ENCODE measurements around the gene YWHAB. TPM values are rescaled to one million over a fixed set of nuclear protein-coding genes. Genes with fewer than 3 reads are reported as not detected.

Gene YWHAB
- total RNA-seq, 1 donor from 2014 or later, result 181 TPM

- TF ChIP-seq CTCF (IDR thresholded peaks at IDR 0.05; ENCODE audit: partially characterized antibody, unreplicated experiment), result no peak
- Mint-ChIP-seq H3K27ac (ENCODE audit: unreplicated experiment) (no peak overlapping the region), H3K36me3 (ENCODE audit: unreplicated experiment) (no peaks in the 10 kb centered on the region), H3K27me3 (ENCODE audit: unreplicated experiment) (peaks cover 1% of the 10 kb centered on the region), H3K4me1 (ENCODE audit: low read depth, unreplicated experiment) (no peaks in the 10 kb centered on the region), H3K9me3 (ENCODE audit: unreplicated experiment) (no peaks in the 10 kb centered on the region), H3K4me3 (ENCODE audit: unreplicated experiment) (no peak overlapping the region)
- DNase-seq, result no peak
Observed at GRCh38 chr20:44930517-44931168, 45.1 kb downstream of the YWHAB start.

GRCh38 chr20:44931911-44932310 is 46.4 kb downstream of the YWHAB start:
- no peaks in the 10 kb centered on the region for H3K36me3 Mint-ChIP-seq (ENCODE audit: unreplicated experiment)
- no peaks in the 10 kb centered on the region for H3K4me1 Mint-ChIP-seq (ENCODE audit: low read depth, unreplicated experiment)
- no peak overlapping the region for H3K27ac Mint-ChIP-seq (ENCODE audit: unreplicated experiment)
- no peak overlapping the region for H3K4me3 Mint-ChIP-seq (ENCODE audit: unreplicated experiment)
- no peak for DNase-seq
- peaks cover 1% of the 10 kb centered on the region for H3K27me3 Mint-ChIP-seq (ENCODE audit: unreplicated experiment)
- no peaks in the 10 kb centered on the region for H3K9me3 Mint-ChIP-seq (ENCODE audit: unreplicated experiment)
- no peak for TF ChIP-seq CTCF (IDR thresholded peaks at IDR 0.05; ENCODE audit: partially characterized antibody, unreplicated experiment)

- Mint-ChIP-seq H3K36me3 (ENCODE audit: unreplicated experiment) (no peaks in the 10 kb centered on the region), H3K4me1 (ENCODE audit: low read depth, unreplicated experiment) (no peaks in the 10 kb centered on the region)
- no peak for TF ChIP-seq CTCF (IDR thresholded peaks at IDR 0.05; ENCODE audit: partially characterized antibody, unreplicated experiment)
Observed at GRCh38 chr20:44932916-44933315, 47.4 kb downstream of the YWHAB start.

GRCh38 chr20:44936510-44936909 is 51.0 kb downstream of the YWHAB start:
- Mint-ChIP-seq H3K4me1 (ENCODE audit: low read depth, unreplicated experiment) (no peaks in the 10 kb centered on the region), H3K4me3 (ENCODE audit: unreplicated experiment) (no peak overlapping the region), H3K9me3 (ENCODE audit: unreplicated experiment) (no peaks in the 10 kb centered on the region), H3K27me3 (ENCODE audit: unreplicated experiment) (peaks cover 2% of the 10 kb centered on the region), H3K36me3 (ENCODE audit: unreplicated experiment) (peaks cover 4% of the 10 kb centered on the region), H3K27ac (ENCODE audit: unreplicated experiment) (no peak overlapping the region)
- no peak for DNase-seq
- no peak for TF ChIP-seq CTCF (IDR thresholded peaks at IDR 0.05; ENCODE audit: partially characterized antibody, unreplicated experiment)

More at GRCh38 chr20:44932916-44933315, 47.4 kb downstream of the YWHAB start:
- Mint-ChIP-seq H3K4me3 (ENCODE audit: unreplicated experiment) (no peak overlapping the region), H3K9me3 (ENCODE audit: unreplicated experiment) (no peaks in the 10 kb centered on the region), H3K27me3 (ENCODE audit: unreplicated experiment) (peaks cover 1% of the 10 kb centered on the region), H3K27ac (ENCODE audit: unreplicated experiment) (no peak overlapping the region)
- no peak for DNase-seq

- H3K27ac Mint-ChIP-seq (ENCODE audit: unreplicated experiment), result no peak overlapping the region
- H3K4me1 Mint-ChIP-seq (ENCODE audit: low read depth, unreplicated experiment), result no peaks in the 10 kb centered on the region
- peaks cover 4% of the 10 kb centered on the region for H3K36me3 Mint-ChIP-seq (ENCODE audit: unreplicated experiment)
- H3K4me3 Mint-ChIP-seq (ENCODE audit: unreplicated experiment), result no peak overlapping the region
- H3K27me3 Mint-ChIP-seq (ENCODE audit: unreplicated experiment), result peaks cover 2% of the 10 kb centered on the region
- TF ChIP-seq CTCF (IDR thresholded peaks at IDR 0.05; ENCODE audit: partially characterized antibody, unreplicated experiment), result no peak
- no peaks in the 10 kb centered on the region for H3K9me3 Mint-ChIP-seq (ENCODE audit: unreplicated experiment)
- DNase-seq, result no peak
Observed at GRCh38 chr20:44938637-44939036, 53.1 kb downstream of the YWHAB start.
